K562 (cell line): Measurements from ENCODE around the gene CHRND. TPM values are rescaled to one million over a fixed set of nuclear protein-coding genes. Genes with fewer than 3 reads are reported as not detected.
"Not testable (repeated sequence)": the region's sequence is repeated elsewhere in the genome, so short reads cannot be mapped to it uniquely, and the experiment has no call there.

Experiments
- ATAC-seq: fragments of 200-7000 bp; cut with Tn5 transposase; 3 replicates; pipeline ENCODE4 v1.9.1; 2020; ENCODE audit warnings: moderate library complexity
- BruUV-seq: library from RNA; stranded (reverse); fragments of 400-500 nt; replicated peaks from 2 replicates; lab custom pipeline; 2021; lab: Mats Ljungman, UMichigan
- CTCF ChIA-PET: fragments of 300-600 bp; formaldehyde crosslinking; extraction: SDS; loops from one replicate; lab custom pipeline; 2021; ENCODE audit warnings: low intra/inter-chr PET ratio; lab: Yijun Ruan, JAX
- POLR2A ChIA-PET: fragments of 300-600, 350-650 bp; sonication (Branson Sonifier 250); formaldehyde crosslinking; extraction: SDS; loops from one replicate; lab custom pipeline; 2021; ENCODE audit warnings: antibody characterized with exemption, inconsistent platforms; lab: Yijun Ruan, JAX
- DNase-seq, 4 experiments: peaks; one replicate each; pipeline versions ENCODE4 v3.0.0 to v3.0.0-alpha.2; 2011 to 2018; ENCODE audit warnings: low spot score in 3 of 4, mixed read lengths in 3 of 4; ENCODE audit errors: extremely low read depth in 1 of 4
- FAIRE-seq: peaks from 2 replicates; lab custom pipeline; 2011; peaks lifted over from hg19 to GRCh38; lab: Jason Lieb, UNC
- H2AFZ ChIP-seq: 2 replicates; pipeline ENCODE4 v1.6.0; 2011; ENCODE audit warnings: low read depth, low read length, control low read depth, inconsistent platforms
- H3K27ac ChIP-seq: fragments of 200-600 bp; 3 replicates; pipeline ENCODE4 v1.8.0; 2011; ENCODE audit warnings: low read depth, mild to moderate bottlenecking, control low read depth, inconsistent platforms, low read length, moderate library complexity, mixed read lengths; ENCODE audit errors: extremely low read depth
- H3K27me3 ChIP-seq, 2 experiments: fragments of 300-600 bp in 1 of 2; 2 replicates in 1 of 2; 3 replicates in 1 of 2; pipeline versions ENCODE4 v1.6.0 to v1.8.0; 2011; ENCODE audit warnings: inconsistent platforms in 2 of 2, low read length in 2 of 2, mild to moderate bottlenecking in 1 of 2, mixed read lengths in 1 of 2, moderate library complexity in 1 of 2; ENCODE audit not compliant: control insufficient read depth in 2 of 2, insufficient read depth in 2 of 2
- H3K36me3 ChIP-seq: fragments of 300-600 bp; 3 replicates; pipeline ENCODE4 v1.8.0; 2011; ENCODE audit warnings: mild to moderate bottlenecking, low read length, inconsistent platforms; ENCODE audit not compliant: control insufficient read depth, insufficient read depth
- H3K4me1 ChIP-seq, 2 experiments: fragments of 200-600 bp in 1 of 2; replicated peaks in 1 of 2; 2 replicates in 1 of 2; 3 replicates in 1 of 2; pipeline versions ENCODE4 v1.5.1 to v1.8.0; 2011; ENCODE audit warnings: inconsistent platforms in 2 of 2, low read length in 2 of 2, mild to moderate bottlenecking in 1 of 2, mixed read lengths in 1 of 2, moderate library complexity in 1 of 2; ENCODE audit not compliant: control insufficient read depth in 2 of 2, insufficient read depth in 2 of 2
- H3K4me2 ChIP-seq: 2 replicates; pipeline ENCODE4 v1.6.1; 2011; ENCODE audit warnings: low read length, control low read depth, inconsistent platforms, mixed read lengths; ENCODE audit not compliant: insufficient read depth
- H3K4me3 ChIP-seq: fragments of 200-600 bp; sonication (generic), shearing (Covaris generic); 2 replicates; pipeline ENCODE4 v1.5.1; 2016; ENCODE audit warnings: control low read depth, inconsistent platforms
- H3K79me2 ChIP-seq: fragments of 200-600 bp; 3 replicates; pipeline ENCODE4 v1.8.0; 2011; ENCODE audit warnings: low read length, inconsistent platforms; ENCODE audit not compliant: control insufficient read depth, insufficient read depth
- H3K9ac ChIP-seq, 2 experiments: 2 replicates each; pipeline versions ENCODE4 v1.6.0 to v1.6.1; 2011; ENCODE audit warnings: low read depth in 2 of 2, low read length in 2 of 2, control low read depth in 1 of 2, inconsistent platforms in 1 of 2, mild to moderate bottlenecking in 1 of 2, mixed read lengths in 1 of 2; ENCODE audit not compliant: insufficient read depth in 1 of 2
- H3K9me1 ChIP-seq: one replicate; pipeline ENCODE4 v1.6.0; 2011; ENCODE audit warnings: inconsistent platforms, mild to moderate bottlenecking, low read length, moderate library complexity; ENCODE audit not compliant: control insufficient read depth, insufficient read depth
- H3K9me3 ChIP-seq: replicated peaks from 2 replicates; pipeline ENCODE4 v1.5.1; 2011; ENCODE audit warnings: low read depth, low read length, inconsistent platforms; ENCODE audit not compliant: control insufficient read depth, insufficient read depth
- H4K20me1 ChIP-seq: replicated peaks from 2 replicates; pipeline ENCODE4 v1.6.1; 2011; ENCODE audit warnings: low read length, inconsistent platforms, mixed read lengths; ENCODE audit not compliant: control insufficient read depth, insufficient read depth
- U2AF1 ChIP-seq: fragments of 200-400 bp; formaldehyde crosslinking; optimal IDR thresholded peaks from 2 replicates; pipeline ENCODE3; 2017; ENCODE audit warnings: mild to moderate bottlenecking, low read depth, low read length, moderate library complexity
- WGBS: fragments of 100-300 bp; shearing (Covaris generic); methylation state at CpG from one replicate; pipeline ENCODE4 v1.1.6; 2016; ENCODE audit warnings: low coverage, mixed read lengths; ENCODE audit not compliant: insufficient coverage; ENCODE audit errors: missing lambda C conversion rate; 5-methylcytosine and 5-hydroxymethylcytosine counted together
- in situ Hi-C: fragments of 300-500 bp; cut with MboI; formaldehyde crosslinking; loops from 4 replicates; pipeline ENCODE4 v1.15.0; 2018; ENCODE audit warnings: inconsistent platforms, mixed read lengths
- intact Hi-C: fragments of 100-400 bp; cut with micrococcal nuclease; formaldehyde crosslinking; loops from 2 replicates; pipeline ENCODE4 v1.14.2; 2022
- polyA plus RNA-seq, 8 experiments: library from polyadenylated mRNA; depleted of rRNA in 4 of 8; stranded (reverse) in 5 of 8; unstranded in 3 of 8; fragments of >200 nt; fragmentation: Nextera tagmentation in 2 of 8; fragmentation: Illumina TruSeq in 1 of 8; extraction: Ambion mirVana in 2 of 8; extraction: Trizol in 1 of 8; gene quantifications; 2 replicates each; pipeline versions ENCODE4 v1.2.1 to v1.2.3, GENCODE V29; 2011 to 2014; ENCODE audit warnings: inconsistent platforms in 1 of 8, missing spikeins in 1 of 8
- total RNA-seq, 7 experiments: library from RNA; depleted of rRNA in 6 of 7; stranded (reverse); fragments of >200 nt in 6 of 7; fragmentation: Illumina TruSeq in 2 of 7; extraction: Trizol in 2 of 7; gene quantifications; 2 replicates each; pipeline versions ENCODE4 v1.2.1 to v1.2.3, GENCODE V29; 2011 to 2021; ENCODE audit warnings: low replicate concordance in 1 of 7

Gene CHRND
- total and polyA plus RNA-seq, 9 of the 15 experiments (the other 6 are each of a cell fraction or from before 2014, with no cell fraction given): not detected

GRCh38 chr2:232532419-232532818 is 6.5 kb downstream of the CHRND start:
- intact Hi-C loops: no loop called here
- CTCF ChIA-PET: no interaction called here
- Histone ChIP-seq H3K4me1 (peaks cover 0 to 3% of the 10 kb centered on the region in 2 experiments; a peak in 2 of 5 replicates), H2AFZ (no peak overlapping the region), H3K4me3 (no peak overlapping the region), H3K9ac (no peak overlapping the region), H3K4me2 (no peak overlapping the region), H3K79me2 (no peaks in the 10 kb centered on the region), H3K27me3 (peaks cover 0 to 24% of the 10 kb centered on the region in 2 experiments; a peak in 2 of 5 replicates), H3K9me3 (no peaks in the 10 kb centered on the region), H3K9me1 (no peaks in the 10 kb centered on the region), H4K20me1 (no peaks in the 10 kb centered on the region), H3K36me3 (no peaks in the 10 kb centered on the region), H3K27ac (no peak overlapping the region)
- ATAC-seq: no peak
- POLR2A ChIA-PET: interaction anchor here (1.8 kb wide), 1 partner anchor 14 kb away, joined by 5 read pairs; no protein-coding TSS in a partner anchor
- in situ Hi-C loops: no loop called here
- BruUV-seq: no TSS peak
- WGBS: 15% methylated on average over 7 of the region's 9 CpGs
- TF ChIP-seq U2AF1: no peak
- FAIRE-seq: no peak
- no peak for DNase-seq

DNA sequence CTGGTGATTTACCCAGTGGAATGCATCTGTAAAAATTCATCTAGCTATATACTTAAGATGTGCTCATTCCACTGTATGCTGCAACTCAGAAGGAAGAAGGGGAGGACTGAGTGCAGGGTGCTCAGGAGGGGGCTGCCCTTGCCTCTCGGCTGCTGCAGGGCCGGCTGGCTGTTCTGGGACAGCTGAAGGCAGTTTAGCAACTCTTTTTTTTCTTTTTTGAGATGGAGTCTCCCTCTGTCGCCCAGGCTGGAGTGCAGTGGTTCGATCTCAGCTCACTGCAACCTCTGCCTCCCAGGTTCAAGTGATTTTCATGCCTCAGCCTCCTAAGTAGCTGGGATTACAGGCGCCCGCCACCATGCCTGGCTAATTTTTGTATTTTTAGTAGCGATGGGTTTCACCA is 6.9 kb downstream of the CHRND start:
- POLR2A ChIA-PET, in situ Hi-C loops: not testable (repeated sequence)
- WGBS: 0% methylated on average over 1 of the region's 7 CpGs

More for the DNA sequence above, 6.9 kb downstream of the CHRND start:
- CTCF ChIA-PET, H3K79me2 ChIP-seq, H3K36me3 ChIP-seq, ATAC-seq, FAIRE-seq, H2AFZ ChIP-seq, H3K9me1 ChIP-seq, H3K4me3 ChIP-seq, H3K9me3 ChIP-seq, intact Hi-C loops, BruUV-seq, H3K4me1 ChIP-seq, H3K4me2 ChIP-seq, H4K20me1 ChIP-seq, H3K27ac ChIP-seq, DNase-seq, H3K9ac ChIP-seq: not testable (repeated sequence)
- peaks cover 0 to 21% of the 10 kb centered on the region in 2 experiments; a peak in 2 of 5 replicates for H3K27me3 ChIP-seq
